ENCODE results near the gene GRM7. TPM values are rescaled to one million over a fixed set of nuclear protein-coding genes. Genes with fewer than 3 reads are reported as not detected.

GRM7 gene
- total and polyA plus RNA-seq, 5 experiments from 2014 or later = not detected

DNA sequence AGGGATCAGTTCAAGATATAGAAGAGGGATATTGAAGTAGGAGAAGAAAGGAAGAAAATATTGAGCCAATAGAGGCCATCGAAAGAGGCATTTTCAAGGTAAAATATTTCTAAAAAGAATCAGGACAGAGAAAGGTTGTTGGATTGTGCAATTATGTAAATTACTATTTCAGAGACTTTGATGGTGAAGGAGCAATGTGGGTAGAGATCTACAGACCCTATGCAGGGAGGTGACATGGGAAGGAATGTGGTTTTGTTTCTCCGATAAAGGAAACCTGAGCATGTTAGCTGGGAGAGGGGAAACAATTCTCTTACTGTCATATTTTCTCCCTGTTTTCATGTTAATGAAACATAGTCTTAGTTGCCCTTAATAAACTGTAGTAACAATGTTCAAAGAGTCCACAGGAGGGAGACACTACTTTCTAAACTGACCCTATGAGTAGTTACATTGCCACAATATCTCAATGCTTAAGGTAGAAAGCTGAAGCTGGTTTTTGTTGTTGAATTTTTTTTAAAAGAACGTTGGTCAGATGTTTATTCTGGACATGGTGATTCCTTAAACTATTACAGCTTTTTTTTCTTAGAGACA lies 133.3 kb downstream of the GRM7 start:
- Mint-ChIP-seq H3K27ac (no peak overlapping the region), H3K4me3 (no peak overlapping the region), H3K4me1 (no peaks in the 10 kb centered on the region), H3K27me3 (peaks cover 0 to 2% (median 0%) of the 10 kb centered on the region in 5 donors), H3K36me3 (no peaks in the 10 kb centered on the region), H3K9me3 (peaks cover 3 to 25% (median 8%) of the 10 kb centered on the region in 9 donors)
- POLR2A ChIA-PET = no interaction called here
- ATAC-seq (no peak), DNase-seq (no peak)

DNA sequence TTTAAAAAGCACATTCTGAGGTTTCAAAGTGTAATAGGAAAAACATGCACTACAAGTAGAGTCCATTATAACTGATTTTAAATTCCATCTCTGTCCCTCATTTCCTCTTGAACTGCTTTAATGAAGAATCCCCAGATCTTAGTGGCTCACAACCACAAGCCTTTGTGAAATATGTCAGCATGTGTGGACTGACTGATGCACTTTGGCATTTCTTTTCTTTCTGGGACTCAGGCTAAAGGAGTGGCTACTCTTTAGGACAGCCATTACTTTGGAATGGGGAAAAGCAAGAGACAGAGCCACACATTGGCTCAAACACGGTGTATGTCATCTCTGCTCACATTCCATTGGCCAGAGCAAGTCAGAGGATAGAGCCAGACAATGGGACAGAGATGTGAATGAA lies 139.6 kb downstream of the GRM7 start:
- H3K4me3 Mint-ChIP-seq = no peak overlapping the region

GRCh38 chr3:7001370-7001769 lies 140.5 kb downstream of the GRM7 start:
- no peak overlapping the region for H3K27ac Mint-ChIP-seq
- peaks cover 0 to 24% (median 5%) of the 10 kb centered on the region in 9 donors for H3K9me3 Mint-ChIP-seq
- no peaks in the 10 kb centered on the region for H3K27me3 Mint-ChIP-seq
- POLR2A ChIA-PET = no interaction called here
- ATAC-seq = no peak
- no peak overlapping the region for H3K4me3 Mint-ChIP-seq
- H3K4me1 Mint-ChIP-seq = no peaks in the 10 kb centered on the region
- H3K36me3 Mint-ChIP-seq = peaks cover 0 to 5% (median 0%) of the 10 kb centered on the region in 3 donors
- DNase-seq = no peak

More for the DNA sequence above, 139.6 kb downstream of the GRM7 start:
- Mint-ChIP-seq H3K36me3 (peaks cover 0 to 5% (median 0%) of the 10 kb centered on the region in 3 donors), H3K9me3 (peaks cover 0 to 24% (median 5%) of the 10 kb centered on the region in 9 donors), H3K4me1 (no peaks in the 10 kb centered on the region), H3K27me3 (no peaks in the 10 kb centered on the region), H3K27ac (no peak overlapping the region)
- DNase-seq = no peak
- no peak for ATAC-seq
- POLR2A ChIA-PET = no interaction called here

DNA sequence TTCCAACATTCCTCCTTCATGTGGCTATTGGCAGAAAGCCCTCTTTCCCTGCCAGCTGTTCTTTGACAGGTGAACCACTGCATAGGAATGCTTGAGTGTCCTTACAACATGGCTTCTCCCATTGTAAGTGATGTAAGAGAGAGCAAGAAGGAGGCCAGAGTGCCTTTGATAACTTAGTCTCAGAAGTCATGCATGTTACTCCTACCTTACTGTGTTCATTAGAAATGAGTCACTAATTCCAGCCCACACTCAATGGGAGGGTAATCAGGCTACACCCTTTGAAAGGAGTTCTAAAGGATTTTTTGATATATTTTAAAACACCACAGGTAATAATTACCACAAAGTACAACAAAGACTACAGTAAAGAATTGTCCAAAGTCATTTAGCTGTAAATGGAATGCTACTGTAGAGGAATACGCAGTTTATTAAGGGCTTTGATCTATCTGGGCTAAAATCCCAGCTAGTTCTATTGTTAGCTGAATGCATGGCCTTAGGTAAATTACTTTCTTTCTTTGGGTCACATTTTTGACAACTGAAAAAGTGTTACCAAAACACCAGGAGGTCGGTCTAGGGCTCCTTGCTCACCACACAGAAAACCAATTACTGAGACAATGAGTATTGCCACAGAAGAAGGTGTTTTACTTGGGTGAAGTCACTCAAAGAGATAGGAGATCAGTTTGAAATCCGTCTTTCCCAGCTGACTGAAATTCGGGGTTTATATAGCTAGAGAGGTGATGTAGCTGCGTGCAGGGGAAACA lies 154.9 kb downstream of the GRM7 start:
- no peaks in the 10 kb centered on the region for H3K36me3 Mint-ChIP-seq
- DNase-seq = no peak
- ATAC-seq = no peak
- peaks cover 0 to 21% (median 4%) of the 10 kb centered on the region in 9 donors for H3K9me3 Mint-ChIP-seq
- POLR2A ChIA-PET = no interaction called here
- H3K4me3 Mint-ChIP-seq = no peak overlapping the region
- H3K27ac Mint-ChIP-seq = no peak overlapping the region
- H3K27me3 Mint-ChIP-seq = no peaks in the 10 kb centered on the region
- no peaks in the 10 kb centered on the region for H3K4me1 Mint-ChIP-seq

GRCh38 chr3:7025581-7026300 lies 164.8 kb downstream of the GRM7 start:
- Mint-ChIP-seq H3K27ac (no peak overlapping the region), H3K9me3 (peaks cover 0 to 16% (median 0%) of the 10 kb centered on the region in 9 donors), H3K36me3 (no peaks in the 10 kb centered on the region), H3K4me1 (no peaks in the 10 kb centered on the region), H3K27me3 (no peaks in the 10 kb centered on the region), H3K4me3 (no peak overlapping the region)
- no peak for DNase-seq
- POLR2A ChIA-PET = no interaction called here
- ATAC-seq = no peak

- Mint-ChIP-seq H3K36me3 (no peaks in the 10 kb centered on the region), H3K9me3 (peaks cover 0 to 28% (median 3%) of the 10 kb centered on the region in 9 donors), H3K4me1 (no peaks in the 10 kb centered on the region), H3K27me3 (no peaks in the 10 kb centered on the region), H3K27ac (no peak overlapping the region), H3K4me3 (no peak overlapping the region)
- DNase-seq = no peak
- ATAC-seq = no peak
- POLR2A ChIA-PET = no interaction called here
Measured at GRCh38 chr3:7029562-7029961, 168.6 kb downstream of the GRM7 start.

DNA sequence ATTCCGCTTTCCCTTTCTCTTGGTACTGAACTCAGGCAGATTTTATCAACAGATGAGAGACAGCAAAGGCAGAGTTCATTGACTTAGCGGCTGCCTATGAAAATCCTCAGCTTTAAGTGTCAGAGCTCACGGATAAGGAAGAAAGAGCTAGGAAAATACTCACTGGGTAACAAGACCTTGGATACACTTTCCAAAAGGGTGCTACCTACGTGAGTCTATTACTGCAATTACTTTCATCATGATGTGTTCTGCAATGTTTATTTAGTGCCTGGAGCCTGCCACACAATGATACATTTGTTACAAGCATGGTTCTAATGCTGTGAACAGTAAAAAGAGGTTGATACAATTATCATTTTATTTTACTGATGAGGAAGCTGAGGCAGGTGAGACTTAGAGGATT lies 177.5 kb downstream of the GRM7 start:
- POLR2A ChIA-PET = no interaction called here
- H3K27me3 Mint-ChIP-seq = no peaks in the 10 kb centered on the region
- H3K4me1 Mint-ChIP-seq = no peaks in the 10 kb centered on the region
- no peaks in the 10 kb centered on the region for H3K36me3 Mint-ChIP-seq
- ATAC-seq = no peak
- peaks cover 0 to 37% (median 5%) of the 10 kb centered on the region in 9 donors for H3K9me3 Mint-ChIP-seq
- no peak overlapping the region for H3K4me3 Mint-ChIP-seq
- H3K27ac Mint-ChIP-seq = no peak overlapping the region
- DNase-seq = no peak

- DNase-seq (no peak), ATAC-seq (no peak)
- no peak overlapping the region for H3K4me3 Mint-ChIP-seq
- POLR2A ChIA-PET = no interaction called here
- H3K27ac Mint-ChIP-seq = no peak overlapping the region
- peaks cover 2 to 40% (median 15%) of the 10 kb centered on the region in 9 donors for H3K9me3 Mint-ChIP-seq
- no peaks in the 10 kb centered on the region for H3K4me1 Mint-ChIP-seq
- H3K27me3 Mint-ChIP-seq = peaks cover 0 to 3% (median 0%) of the 10 kb centered on the region in 5 donors
- H3K36me3 Mint-ChIP-seq = no peaks in the 10 kb centered on the region
Measured at GRCh38 chr3:7062714-7063113, 201.8 kb downstream of the GRM7 start.

DNA sequence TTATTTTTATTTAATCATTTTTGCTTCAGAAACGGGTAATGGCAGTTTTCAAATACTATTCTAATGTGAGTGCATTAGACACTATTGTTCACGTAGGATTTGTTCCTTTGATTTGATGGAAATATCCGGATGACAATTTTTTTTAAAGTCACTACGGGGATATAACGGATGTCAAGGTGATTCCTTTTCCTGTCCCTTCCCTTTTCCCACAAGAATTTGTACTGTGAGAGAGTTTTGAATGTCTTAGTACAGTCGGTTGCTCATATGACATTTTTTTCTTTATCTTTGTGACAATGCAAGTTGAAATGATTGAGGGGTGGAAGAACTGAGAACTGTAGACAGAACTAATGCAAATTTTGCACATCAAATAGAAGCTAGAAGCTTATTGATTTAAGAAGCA lies 209.5 kb downstream of the GRM7 start:
- H3K36me3 Mint-ChIP-seq = no peaks in the 10 kb centered on the region
- no peak overlapping the region for H3K27ac Mint-ChIP-seq
- ATAC-seq = no peak

GRCh38 chr3:7074217-7074616 lies 213.3 kb downstream of the GRM7 start:
- ATAC-seq (no peak), DNase-seq (no peak)
- POLR2A ChIA-PET = no interaction called here
- Mint-ChIP-seq H3K27ac (no peak overlapping the region), H3K4me3 (no peak overlapping the region), H3K9me3 (peaks cover 0 to 10% (median 1%) of the 10 kb centered on the region in 9 donors), H3K36me3 (no peaks in the 10 kb centered on the region), H3K27me3 (no peaks in the 10 kb centered on the region), H3K4me1 (no peaks in the 10 kb centered on the region)

More for the DNA sequence above, 209.5 kb downstream of the GRM7 start:
- Mint-ChIP-seq H3K27me3 (peaks cover 0 to 3% (median 0%) of the 10 kb centered on the region in 5 donors), H3K9me3 (peaks cover 0 to 21% (median 6%) of the 10 kb centered on the region in 9 donors), H3K4me3 (no peak overlapping the region), H3K4me1 (no peaks in the 10 kb centered on the region)
- no peak for DNase-seq
- POLR2A ChIA-PET = no interaction called here

- Mint-ChIP-seq H3K27me3 (no peaks in the 10 kb centered on the region), H3K9me3 (peaks cover 0 to 10% (median 1%) of the 10 kb centered on the region in 9 donors), H3K4me1 (no peaks in the 10 kb centered on the region), H3K27ac (no peak overlapping the region), H3K36me3 (no peaks in the 10 kb centered on the region), H3K4me3 (no peak overlapping the region)
- POLR2A ChIA-PET = no interaction called here
- DNase-seq = no peak
- ATAC-seq = no peak
Measured at GRCh38 chr3:7075117-7075516, 214.2 kb downstream of the GRM7 start.

GRCh38 chr3:7075901-7076300 lies 215.0 kb downstream of the GRM7 start:
- POLR2A ChIA-PET = no interaction called here
- no peak overlapping the region for H3K4me3 Mint-ChIP-seq
- ATAC-seq (no peak), DNase-seq (no peak)
- H3K36me3 Mint-ChIP-seq = no peaks in the 10 kb centered on the region
- peaks cover 0 to 10% (median 0%) of the 10 kb centered on the region in 9 donors for H3K9me3 Mint-ChIP-seq
- no peak overlapping the region for H3K27ac Mint-ChIP-seq
- no peaks in the 10 kb centered on the region for H3K27me3 Mint-ChIP-seq
- no peaks in the 10 kb centered on the region for H3K4me1 Mint-ChIP-seq

DNA sequence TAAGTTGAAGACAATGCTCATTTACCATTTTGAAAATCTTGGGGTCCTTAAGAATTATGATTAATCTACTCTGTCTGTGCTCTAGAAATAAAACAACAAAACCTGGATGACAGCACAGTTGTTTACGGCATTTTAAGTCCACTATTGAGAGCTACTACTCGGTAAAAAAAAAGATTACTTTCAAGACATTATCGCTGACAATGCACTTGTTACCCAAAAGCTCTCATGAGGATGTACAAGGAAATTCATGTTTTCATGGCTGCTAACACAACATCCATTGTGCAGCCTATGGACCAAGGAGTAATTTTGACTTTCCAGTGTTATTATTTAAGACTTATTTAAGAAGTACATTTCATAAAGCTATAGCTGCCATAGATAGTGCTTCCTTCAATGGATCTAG lies 221.3 kb downstream of the GRM7 start:
- ATAC-seq (no peak), DNase-seq (no peak)
- peaks cover 0 to 15% (median 6%) of the 10 kb centered on the region in 9 donors for H3K9me3 Mint-ChIP-seq
- H3K4me1 Mint-ChIP-seq = no peaks in the 10 kb centered on the region
- H3K27me3 Mint-ChIP-seq = no peaks in the 10 kb centered on the region
- POLR2A ChIA-PET = no interaction called here
- no peak overlapping the region for H3K27ac Mint-ChIP-seq
- no peaks in the 10 kb centered on the region for H3K36me3 Mint-ChIP-seq
- no peak overlapping the region for H3K4me3 Mint-ChIP-seq

Measured in naive thymus-derived CD8-positive, alpha-beta T cell (primary cell).